Left lobe of liver (tissue), 2 donors: Measurements from ENCODE around the gene ATMIN. TPM values are rescaled to one million over a fixed set of nuclear protein-coding genes. Genes with fewer than 3 reads are reported as not detected.
A peak's percentile ranks its signal among the peaks of the same experiment; 100 is the strongest.

ENCODE experiments used
- ATAC-seq: fragments of 200-7000 bp; cut with Tn5 transposase; one replicate; pipeline ENCODE4 v1.9.1; 2020; ENCODE audit warnings: mild to moderate bottlenecking, moderate library complexity
- DNase-seq: peaks from one replicate; pipeline ENCODE4 v3.0.0-alpha.2; 2020; ENCODE audit warnings: low spot score
- total RNA-seq: library from RNA; stranded (reverse); gene quantifications from one replicate; pipeline ENCODE4 v1.2.1, GENCODE V29; 2021
- donor health status: DM: no; HTN: no; CAD: no; lungs with moderate emphysema.
- donor health status: DM: no; HTN: yes; CAD: no.

ATMIN gene
- 13.7 TPM for total RNA-seq

- DNase-seq (peak; percentile 91), ATAC-seq (peak; percentile 99)
These were observed at the start of gene ATMIN for GRCh38 chr16:81035398-81035974. Gene ATMIN (plus strand): TSS chr16:81035842. CDS start chr16:81035871, 29 bp downstream.

- peak; percentile 38 for ATAC-seq
These were observed 49.1 kb upstream of the ATMIN start for GRCh38 chr16:80986557-80986956.

GRCh38 chr16:80988756-80989155 is 46.9 kb upstream of the ATMIN start:
- peak; percentile 56 for DNase-seq
- peak; percentile 61 for ATAC-seq

More at GRCh38 chr16:80986557-80986956, 49.1 kb upstream of the ATMIN start:
- DNase-seq, result no peak

GRCh38 chr16:80989801-80990200 is 45.8 kb upstream of the ATMIN start:
- no peak for ATAC-seq
- no peak for DNase-seq

- no peak for ATAC-seq
- DNase-seq, result no peak
These were observed 45.1 kb upstream of the ATMIN start for GRCh38 chr16:80990577-80990976.

- DNase-seq, result no peak
- peak; percentile 10 for ATAC-seq
These were observed 44.7 kb upstream of the ATMIN start for GRCh38 chr16:80990978-80991377.

GRCh38 chr16:80991792-80992430 is 43.7 kb upstream of the ATMIN start:
- DNase-seq (no peak), ATAC-seq (peak; percentile 70)

GRCh38 chr16:80992676-80993293 is 42.9 kb upstream of the ATMIN start:
- no peak for DNase-seq
- ATAC-seq, result no peak

- peak; percentile 39 for ATAC-seq
- DNase-seq, result no peak
These were observed 42.3 kb upstream of the ATMIN start for GRCh38 chr16:80993307-80993706.

- DNase-seq (no peak), ATAC-seq (no peak)
These were observed 41.8 kb upstream of the ATMIN start for GRCh38 chr16:80993834-80994233.

- DNase-seq, result no peak
- no peak for ATAC-seq
These were observed 41.2 kb upstream of the ATMIN start for GRCh38 chr16:80994451-80994850.

GRCh38 chr16:80996688-80997138 is 38.9 kb upstream of the ATMIN start:
- DNase-seq (no peak), ATAC-seq (peak; percentile 21)

GRCh38 chr16:80997139-80997798 is 38.4 kb upstream of the ATMIN start:
- peak; percentile 80 for ATAC-seq

GRCh38 chr16:80997964-80998620 is 37.5 kb upstream of the ATMIN start:
- ATAC-seq (no peak), DNase-seq (no peak)

More at GRCh38 chr16:80997139-80997798, 38.4 kb upstream of the ATMIN start:
- DNase-seq, result no peak

- no peak for DNase-seq
- ATAC-seq, result no peak
These were observed 34.8 kb upstream of the ATMIN start for GRCh38 chr16:81000873-81001272.

GRCh38 chr16:81001330-81001729 is 34.3 kb upstream of the ATMIN start:
- ATAC-seq, result no peak
- no peak for DNase-seq

- no peak for DNase-seq
- ATAC-seq, result no peak
These were observed 32.6 kb upstream of the ATMIN start for GRCh38 chr16:81003064-81003463.

- ATAC-seq (no peak), DNase-seq (no peak)
These were observed 31.8 kb upstream of the ATMIN start for GRCh38 chr16:81003610-81004460.

GRCh38 chr16:81004646-81005353 is 30.8 kb upstream of the ATMIN start:
- no peak for ATAC-seq
- DNase-seq, result no peak
